ENCODE results near the gene CORO1C. TPM values are rescaled to one million over a fixed set of nuclear protein-coding genes. Genes with fewer than 3 reads are reported as not detected.

CORO1C gene
- polyA plus RNA-seq, 1 experiment = 532 TPM

- no peaks in the 10 kb centered on the region for H3K36me3 ChIP-seq (ENCODE audit: control insufficient read depth, insufficient read depth, low read length)
- ChIA-PET CTCF (interaction anchor here (0.8 to 4.3 kb wide), 4 partner anchors 10 to 231 kb away, joined by 4 to 20 read pairs (median 12); partner anchors contain the start of genes ISCU and SART3), POLR2A (no interaction called here)
- no peak for TF ChIP-seq CTCF (IDR thresholded peaks at IDR 0.05; ENCODE audit: insufficient read depth, low read depth, low read length)
- no peak overlapping the region for H3K4me3 ChIP-seq (ENCODE audit: low read depth, low read length)
- DNase-seq (ENCODE audit: low read depth) = no peak
- peaks cover 2% of the 10 kb centered on the region; the same call in 1 of the 2 replicates for H3K27me3 ChIP-seq (ENCODE audit: control insufficient read depth, insufficient read depth, low read length)
Measured at GRCh38 chr12:108607981-108608600, 123.2 kb downstream of the CORO1C start.

- peaks cover 2% of the 10 kb centered on the region; the same call in 1 of the 2 replicates for H3K27me3 ChIP-seq (ENCODE audit: control insufficient read depth, insufficient read depth, low read length)
- TF ChIP-seq CTCF (IDR thresholded peaks at IDR 0.05; ENCODE audit: insufficient read depth, low read depth, low read length) = no peak
- no peak overlapping the region for H3K4me3 ChIP-seq (ENCODE audit: low read depth, low read length)
- DNase-seq (ENCODE audit: low read depth) = no peak
- ChIA-PET CTCF (interaction anchor here (0.7 kb wide), 1 partner anchor 11 kb away, joined by 3 read pairs; no protein-coding TSS in a partner anchor), POLR2A (no interaction called here)
- no peaks in the 10 kb centered on the region for H3K36me3 ChIP-seq (ENCODE audit: control insufficient read depth, insufficient read depth, low read length)
Measured at GRCh38 chr12:108606492-108606891, 124.8 kb downstream of the CORO1C start.

GRCh38 chr12:108605690-108606406, 125.5 kb downstream of the CORO1C start:
- DNase-seq (ENCODE audit: low read depth) = no peak
- Histone ChIP-seq H3K27me3 (ENCODE audit: control insufficient read depth, insufficient read depth, low read length) (peaks cover 2% of the 10 kb centered on the region; the same call in 1 of the 2 replicates), H3K36me3 (ENCODE audit: control insufficient read depth, insufficient read depth, low read length) (no peaks in the 10 kb centered on the region), H3K4me3 (ENCODE audit: low read depth, low read length) (no peak overlapping the region)
- no peak for TF ChIP-seq CTCF (IDR thresholded peaks at IDR 0.05; ENCODE audit: insufficient read depth, low read depth, low read length)
- ChIA-PET POLR2A (no interaction called here), CTCF (interaction anchor here (0.7 kb wide), 1 partner anchor 12 kb away, joined by 3 read pairs; no protein-coding TSS in a partner anchor)

GRCh38 chr12:108605000-108605689, 126.2 kb downstream of the CORO1C start:
- no peaks in the 10 kb centered on the region for H3K36me3 ChIP-seq (ENCODE audit: control insufficient read depth, insufficient read depth, low read length)
- CTCF ChIA-PET = interaction anchor here (1.0 kb wide), 1 partner anchor 41 kb away, joined by 3 read pairs; no protein-coding TSS in a partner anchor
- no peak for TF ChIP-seq CTCF (IDR thresholded peaks at IDR 0.05; ENCODE audit: insufficient read depth, low read depth, low read length)
- POLR2A ChIA-PET = no interaction called here
- no peak for DNase-seq (ENCODE audit: low read depth)
- no peak overlapping the region for H3K4me3 ChIP-seq (ENCODE audit: low read depth, low read length)
- H3K27me3 ChIP-seq (ENCODE audit: control insufficient read depth, insufficient read depth, low read length) = peaks cover 2% of the 10 kb centered on the region; the same call in 1 of the 2 replicates

Measured in BJ (cell line).